Stimulated activated CD8-positive, alpha-beta memory T cell treated with anti-CD3 and anti-CD28 coated beads, Interleukin-12 subunit alpha, Interleukin-12 subunit beta, amount 100 ng/mL, for 1 hour (primary cell): ENCODE results near the gene MEOX1.
"Not testable (repeated sequence)": the region's sequence is repeated elsewhere in the genome, so short reads cannot be mapped to it uniquely, and the experiment has no call there.

Source experiments
- DNase-seq: peaks from one replicate; pipeline ENCODE4 v3.0.0-alpha.2; 2020; ENCODE audit warnings: low read depth

The MEOX1 gene

GRCh38 chr17:43616421-43616820 is 45.3 kb downstream of the MEOX1 start:
- no peak for DNase-seq

GRCh38 chr17:43616029-43616351 is 45.7 kb downstream of the MEOX1 start:
- no peak for DNase-seq

GRCh38 chr17:43615330-43616028 is 46.2 kb downstream of the MEOX1 start:
- DNase-seq = no peak

GRCh38 chr17:43614561-43614960 is 47.2 kb downstream of the MEOX1 start:
- DNase-seq = no peak

GRCh38 chr17:43613917-43614316 is 47.8 kb downstream of the MEOX1 start:
- no peak for DNase-seq

GRCh38 chr17:43612515-43612914 is 49.2 kb downstream of the MEOX1 start:
- DNase-seq = no peak

GRCh38 chr17:43611230-43611969 is 50.3 kb downstream of the MEOX1 start:
- DNase-seq = no peak

GRCh38 chr17:43609613-43610385 is 51.9 kb downstream of the MEOX1 start:
- no peak for DNase-seq

GRCh38 chr17:43608313-43608712 is 53.4 kb downstream of the MEOX1 start:
- DNase-seq = no peak

- DNase-seq = no peak
Observed at GRCh38 chr17:43604549-43604948, 57.2 kb downstream of the MEOX1 start.

- no peak for DNase-seq
Observed at GRCh38 chr17:43603321-43603720, 58.4 kb downstream of the MEOX1 start.

- not testable (repeated sequence) for DNase-seq
Observed at GRCh38 chr17:43602556-43602955, 59.2 kb downstream of the MEOX1 start.

GRCh38 chr17:43601280-43602039 is 60.3 kb downstream of the MEOX1 start:
- no peak for DNase-seq

- DNase-seq = no peak
Observed at GRCh38 chr17:43599835-43600234, 61.9 kb downstream of the MEOX1 start.

- DNase-seq = no peak
Observed at GRCh38 chr17:43599046-43599395, 62.7 kb downstream of the MEOX1 start.

GRCh38 chr17:43598357-43599045 is 63.2 kb downstream of the MEOX1 start:
- DNase-seq = no peak

- DNase-seq = no peak
Observed at GRCh38 chr17:43597624-43598356, 63.9 kb downstream of the MEOX1 start.

- DNase-seq = no peak
Observed at GRCh38 chr17:43595466-43595865, 66.3 kb downstream of the MEOX1 start.

- DNase-seq = no peak
Observed at GRCh38 chr17:43591779-43592562, 69.8 kb downstream of the MEOX1 start.

- no peak for DNase-seq
Observed at GRCh38 chr17:43591001-43591400, 70.7 kb downstream of the MEOX1 start.
